22Rv1 (cell line): ENCODE data around the gene PKN2.

Experiments
- ZFX ChIP-seq: fragments of 450-650 bp; IDR thresholded peaks from 2 replicates; pipeline ENCODE4 v1.6.1; 2017; ENCODE audit warnings: antibody characterized with exemption, borderline replicate concordance
- TF ChIP-seq, protein P1 (sequence below): fragments of 450-650 bp; IDR thresholded peaks from 2 replicates; pipeline ENCODE4 v1.5.1; 2017; ENCODE audit warnings: mild to moderate bottlenecking

DNA sequence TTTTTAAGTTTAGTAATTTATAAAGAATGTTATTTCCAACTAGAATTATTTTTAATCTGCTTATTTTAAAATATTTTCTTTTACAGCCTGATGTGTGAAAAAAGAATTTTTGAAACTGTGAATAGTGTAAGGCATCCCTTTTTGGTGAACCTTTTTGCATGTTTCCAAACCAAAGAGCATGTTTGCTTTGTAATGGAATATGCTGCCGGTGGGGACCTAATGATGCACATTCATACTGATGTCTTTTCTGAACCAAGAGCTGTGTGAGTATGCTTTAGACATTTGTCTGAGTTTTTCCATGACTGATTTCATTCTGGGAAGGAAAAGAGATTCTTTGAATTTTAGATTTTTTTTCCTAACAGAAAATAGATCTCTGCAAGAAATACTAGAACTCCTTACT, 129.4 kb downstream of the PKN2 start:
- TF ChIP-seq, protein P1, sequence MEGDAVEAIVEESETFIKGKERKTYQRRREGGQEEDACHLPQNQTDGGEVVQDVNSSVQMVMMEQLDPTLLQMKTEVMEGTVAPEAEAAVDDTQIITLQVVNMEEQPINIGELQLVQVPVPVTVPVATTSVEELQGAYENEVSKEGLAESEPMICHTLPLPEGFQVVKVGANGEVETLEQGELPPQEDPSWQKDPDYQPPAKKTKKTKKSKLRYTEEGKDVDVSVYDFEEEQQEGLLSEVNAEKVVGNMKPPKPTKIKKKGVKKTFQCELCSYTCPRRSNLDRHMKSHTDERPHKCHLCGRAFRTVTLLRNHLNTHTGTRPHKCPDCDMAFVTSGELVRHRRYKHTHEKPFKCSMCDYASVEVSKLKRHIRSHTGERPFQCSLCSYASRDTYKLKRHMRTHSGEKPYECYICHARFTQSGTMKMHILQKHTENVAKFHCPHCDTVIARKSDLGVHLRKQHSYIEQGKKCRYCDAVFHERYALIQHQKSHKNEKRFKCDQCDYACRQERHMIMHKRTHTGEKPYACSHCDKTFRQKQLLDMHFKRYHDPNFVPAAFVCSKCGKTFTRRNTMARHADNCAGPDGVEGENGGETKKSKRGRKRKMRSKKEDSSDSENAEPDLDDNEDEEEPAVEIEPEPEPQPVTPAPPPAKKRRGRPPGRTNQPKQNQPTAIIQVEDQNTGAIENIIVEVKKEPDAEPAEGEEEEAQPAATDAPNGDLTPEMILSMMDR = no peak
- no peak for TF ChIP-seq ZFX
